GM12801 (cell line): Measurements from ENCODE around the gene EARS2.

Experiments used
- CTCF ChIP-seq: IDR thresholded peaks from one replicate; pipeline ENCODE4 v1.5.1; 2011; ENCODE audit warnings: control low read depth; ENCODE audit not compliant: insufficient read length; ENCODE audit errors: extremely low read depth

Gene EARS2

GRCh38 chr16:23521965-23522364 lies 35.2 kb downstream of the EARS2 start:
- no peak for TF ChIP-seq CTCF

DNA sequence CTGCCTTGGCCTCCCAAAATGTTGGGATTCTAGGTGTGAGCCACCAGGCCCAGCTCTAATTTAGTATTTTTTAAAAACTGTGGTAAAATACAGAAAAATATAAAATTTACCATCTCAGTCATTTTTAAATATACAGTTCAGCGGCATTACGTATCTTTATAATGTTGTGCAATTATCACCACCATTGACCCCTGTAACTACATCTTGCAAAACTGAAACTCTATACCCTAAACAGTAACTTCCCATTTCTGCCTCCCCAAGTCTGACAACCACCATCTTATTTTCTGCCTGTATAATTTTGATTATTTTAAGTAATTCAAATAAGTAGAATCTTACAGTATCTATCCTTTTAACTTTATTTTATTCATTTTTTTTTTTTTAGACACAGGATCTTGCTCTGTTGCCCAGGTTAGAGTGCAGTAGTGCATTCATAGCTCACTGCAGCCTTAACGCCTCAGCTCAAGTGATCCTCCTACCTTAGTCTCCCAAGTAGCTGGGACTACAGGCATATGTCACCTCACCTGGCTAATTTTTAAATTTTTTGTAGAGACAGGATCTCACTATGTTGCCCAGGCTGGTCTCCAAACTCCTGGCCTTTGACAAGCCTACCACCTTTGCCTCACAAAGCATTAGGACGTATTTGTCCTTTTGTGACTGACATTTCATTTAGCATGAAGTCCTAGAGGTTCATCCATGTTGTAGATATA lies 36.0 kb downstream of the EARS2 start:
- no peak for TF ChIP-seq CTCF

- TF ChIP-seq CTCF, result no peak
These were observed 36.6 kb downstream of the EARS2 start for GRCh38 chr16:23520500-23520899.

DNA sequence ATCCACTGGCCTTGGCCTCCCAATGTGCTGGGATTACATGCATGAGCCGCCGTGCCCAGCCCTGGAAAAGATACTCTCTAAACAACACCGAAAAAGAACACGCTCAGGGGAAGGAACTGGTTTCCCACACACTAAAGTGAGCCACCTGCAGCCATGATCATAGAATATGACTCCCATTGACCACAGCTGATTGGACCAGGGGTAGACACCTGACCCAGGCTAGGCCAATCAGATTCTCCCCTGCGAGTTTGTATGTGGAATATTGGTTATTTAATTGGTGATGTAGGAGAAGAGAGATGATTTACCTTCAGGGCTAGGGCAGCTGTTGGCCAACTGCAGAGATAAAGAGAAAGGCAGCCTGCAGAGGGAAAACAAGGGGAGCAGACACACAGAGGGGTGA lies 37.9 kb downstream of the EARS2 start:
- no peak for TF ChIP-seq CTCF

DNA sequence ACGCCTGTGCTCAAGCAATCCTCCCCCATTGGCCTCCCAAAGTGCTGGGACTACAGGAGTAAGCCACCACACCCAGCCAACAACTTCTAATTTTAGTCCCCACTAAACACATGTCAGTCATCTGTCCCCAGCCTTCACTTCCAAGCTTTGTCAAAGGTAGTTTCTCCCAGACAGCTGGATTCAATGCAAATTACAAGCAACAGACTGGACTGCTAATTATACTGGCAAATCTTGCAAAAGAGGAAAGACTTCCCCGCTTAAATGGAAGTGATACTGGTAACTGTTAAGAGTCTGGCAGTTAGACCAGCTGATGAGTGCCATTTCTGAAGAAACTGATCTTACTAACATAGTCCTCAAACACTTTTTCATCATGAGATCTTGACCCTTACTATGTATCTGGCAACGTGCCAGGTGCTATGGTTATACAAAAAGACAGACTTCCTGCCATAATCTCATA lies 38.7 kb downstream of the EARS2 start:
- no peak for TF ChIP-seq CTCF

DNA sequence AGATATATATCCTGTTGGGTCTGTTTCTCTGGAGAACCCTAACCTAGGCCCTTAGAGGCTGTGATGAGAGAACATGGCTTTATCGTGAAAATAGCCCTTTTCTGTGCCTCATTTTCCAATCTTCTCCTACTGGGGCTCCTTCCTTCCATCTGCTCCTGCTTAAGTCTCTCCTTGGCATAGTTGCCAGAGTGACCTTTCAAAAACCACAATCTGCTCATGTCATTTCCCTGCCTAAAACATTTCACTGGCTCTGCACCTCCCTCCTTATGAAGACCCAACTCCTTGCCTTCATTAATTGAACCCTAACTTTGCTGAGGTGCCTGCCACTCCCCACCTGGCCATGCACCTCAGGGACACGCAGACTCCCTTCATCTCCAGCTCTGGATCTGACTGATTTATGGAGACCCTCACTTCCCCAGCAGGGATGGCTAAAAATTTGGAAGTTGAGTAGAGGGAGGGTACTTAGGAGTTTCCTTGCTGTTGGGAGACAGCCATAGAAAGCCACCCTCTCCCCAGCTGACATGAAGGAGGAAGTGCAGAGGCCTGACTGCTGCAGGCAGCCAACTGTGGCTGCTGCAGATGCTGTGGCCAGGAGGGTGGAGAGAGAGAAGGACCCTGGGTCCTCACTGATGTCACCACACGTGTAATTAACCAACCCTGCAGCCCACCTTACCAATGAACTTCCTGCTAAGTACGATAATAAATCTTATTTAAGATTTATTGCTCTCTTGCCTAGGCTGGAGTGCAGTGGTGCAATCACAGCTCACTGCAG lies 40.6 kb downstream of the EARS2 start:
- no peak for TF ChIP-seq CTCF

DNA sequence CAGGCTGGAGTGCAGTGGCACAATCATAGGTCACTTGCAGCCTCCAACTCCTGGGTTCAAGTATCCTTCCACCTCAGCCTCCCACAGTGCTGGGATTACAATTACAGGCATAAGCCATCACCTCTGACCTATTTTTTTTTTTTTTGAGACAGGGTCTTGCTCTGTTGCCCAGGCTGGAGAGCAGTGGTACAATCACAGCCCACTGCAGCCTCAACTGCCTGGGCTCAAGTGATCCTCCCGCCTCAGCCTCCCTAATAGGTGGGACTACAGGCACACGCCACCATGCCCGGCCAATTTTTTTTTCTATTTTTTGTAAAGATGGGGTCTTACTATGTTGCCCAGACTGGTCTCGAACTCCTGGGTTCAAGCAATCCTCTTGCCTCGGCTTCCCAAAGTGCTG lies 41.3 kb downstream of the EARS2 start:
- TF ChIP-seq CTCF, result no peak
